CD4-positive, alpha-beta T cell treated with Interleukin-1 beta for 1 hour (primary cell): ENCODE data around the gene METTL16.

ENCODE experiments used
- DNase-seq, 2 donors: peaks; one replicate each; pipeline ENCODE4 v3.0.0-alpha.2; 2020 to 2022

Gene METTL16

GRCh38 chr17:2410951-2411350 lies 100.7 kb downstream of the METTL16 start:
- no peak for DNase-seq

DNA sequence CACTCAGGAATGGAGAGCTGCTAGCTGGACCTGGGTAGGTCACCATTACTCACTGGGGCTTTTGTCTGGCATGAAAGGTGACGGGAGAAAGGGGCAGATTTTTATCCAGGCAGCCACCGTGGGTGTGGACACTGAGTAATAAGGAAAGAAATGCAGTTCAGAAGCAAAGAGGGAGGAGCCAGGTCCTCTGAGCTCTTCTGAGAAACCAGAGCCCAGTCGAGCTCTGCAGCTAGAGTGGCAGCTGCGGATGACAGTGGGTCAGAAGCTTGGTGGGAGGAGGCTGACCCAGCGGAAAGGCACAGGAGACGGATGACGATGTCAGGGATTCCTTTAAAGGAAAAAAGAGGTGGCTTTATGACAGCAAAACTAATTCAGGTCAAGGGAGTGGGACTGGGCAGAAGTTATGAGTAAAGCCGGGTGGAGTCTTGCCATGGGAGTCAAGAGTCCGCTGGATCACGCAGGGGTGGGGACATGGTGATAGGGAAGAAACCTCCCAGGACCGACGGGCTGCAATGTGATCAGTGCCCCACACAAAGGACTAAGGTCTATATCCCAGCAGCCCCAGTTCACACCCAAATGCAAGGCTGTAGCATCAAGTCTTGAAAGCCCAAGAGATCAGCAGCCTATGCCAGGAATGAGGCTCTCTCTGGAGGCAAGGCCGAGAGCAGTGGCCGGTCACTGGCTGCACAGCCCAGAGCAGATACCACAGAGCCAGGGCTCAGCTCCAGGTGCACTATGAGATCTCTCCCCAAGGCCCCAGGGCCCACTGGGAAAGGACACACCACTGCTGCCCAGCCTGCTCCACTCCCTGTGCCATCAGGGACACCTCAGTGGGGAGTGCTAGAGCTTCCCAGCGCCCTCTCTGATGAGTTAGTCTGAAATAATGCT lies 104.5 kb downstream of the METTL16 start:
- no peak for DNase-seq

GRCh38 chr17:2406271-2406902 lies 105.3 kb downstream of the METTL16 start:
- no peak for DNase-seq

GRCh38 chr17:2405247-2405926 lies 106.3 kb downstream of the METTL16 start:
- DNase-seq = no peak

DNA sequence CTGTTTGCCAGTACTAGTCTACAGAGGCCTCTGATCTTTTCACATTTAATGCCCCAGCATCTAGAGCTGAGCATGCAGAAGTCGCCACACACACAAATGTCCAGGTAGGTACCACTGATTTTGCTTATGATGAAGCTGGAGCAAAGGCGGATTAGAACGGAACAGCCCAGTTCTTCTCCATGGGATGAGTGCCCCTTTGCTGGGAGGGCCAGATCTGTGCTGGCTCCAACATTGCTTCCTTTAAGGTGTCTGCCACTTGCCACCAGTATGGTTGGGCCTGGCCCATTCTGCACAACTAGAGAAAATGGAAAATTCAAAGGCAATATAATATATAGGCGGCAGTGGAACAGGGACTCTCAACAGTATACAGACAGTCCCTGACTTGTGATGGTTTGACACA lies 108.6 kb downstream of the METTL16 start:
- DNase-seq = no peak

GRCh38 chr17:2402544-2402943 lies 109.1 kb downstream of the METTL16 start:
- DNase-seq = no peak

DNA sequence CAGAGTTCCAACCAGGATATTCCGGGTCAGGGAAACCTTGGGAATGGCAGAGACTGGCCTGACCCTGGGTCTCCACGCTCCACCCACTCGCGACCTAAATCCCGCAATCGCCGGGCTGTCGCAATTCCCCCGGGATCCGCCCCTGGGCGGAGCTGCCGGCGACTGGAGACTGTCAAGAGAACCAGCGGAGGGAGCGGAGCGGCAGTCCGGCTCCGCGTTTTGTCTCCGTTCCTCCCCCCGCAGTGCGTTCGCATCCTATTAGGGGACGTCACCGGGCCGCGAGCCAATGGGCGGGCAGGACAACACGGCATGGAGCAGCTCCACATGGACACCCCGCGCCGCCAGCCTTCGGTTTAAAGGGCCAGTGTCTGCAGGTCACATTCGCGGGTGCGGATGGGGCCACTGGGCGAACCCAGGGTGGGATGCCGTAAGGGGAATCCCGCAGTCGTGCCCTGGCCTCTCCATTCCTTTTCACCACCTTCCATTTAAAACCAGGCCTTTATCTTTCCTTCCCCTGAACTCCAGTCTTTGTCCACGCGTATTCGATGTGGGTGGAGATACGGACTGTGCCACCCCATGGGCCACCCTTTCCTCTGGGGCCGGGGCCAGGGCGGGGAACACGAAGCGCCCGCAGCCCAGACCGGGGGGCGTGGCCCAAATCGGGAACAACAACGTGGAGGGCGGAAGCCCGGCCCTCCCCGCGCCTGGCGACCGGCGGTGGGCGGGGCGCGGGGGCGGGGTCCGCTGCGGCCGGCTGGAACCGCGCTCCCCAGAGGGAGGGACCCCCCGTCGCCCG lies 110.1 kb downstream of the METTL16 start:
- DNase-seq = peak; percentile 99 to 100

DNA sequence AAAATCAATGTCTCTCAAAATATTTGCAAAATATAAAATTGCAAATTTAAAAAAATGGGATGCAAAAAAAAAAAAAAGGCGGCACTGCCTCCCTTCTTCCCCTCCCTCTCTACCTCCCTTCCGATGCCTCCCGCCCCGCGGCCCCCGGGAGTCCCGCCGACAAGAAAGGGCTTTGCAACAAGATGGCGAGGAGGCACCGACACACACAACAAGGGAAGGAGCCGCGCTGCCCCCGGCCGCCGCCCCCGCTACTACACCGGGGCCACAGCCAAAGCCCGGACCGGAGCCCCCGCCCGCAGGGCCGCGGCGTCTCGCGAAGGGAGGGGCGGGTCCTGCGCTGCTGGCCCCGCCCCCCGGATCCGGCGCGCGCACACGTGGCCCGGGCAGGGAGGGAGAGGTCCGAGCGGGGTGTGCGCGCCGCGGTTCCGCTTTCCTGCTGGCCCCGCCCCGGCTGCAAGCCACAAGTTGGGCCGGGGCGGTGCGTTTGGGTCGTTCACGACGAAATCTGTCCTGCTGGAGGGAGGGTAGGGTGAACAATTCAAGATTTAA lies 110.7 kb downstream of the METTL16 start, which contains the start of gene MNT:
MNT (minus strand) TSS at position 184 of the 549 bp plus-strand sequence. CDS start 348 bp downstream, outside the sequence.
- DNase-seq = peak; percentile 96 to 97

DNA sequence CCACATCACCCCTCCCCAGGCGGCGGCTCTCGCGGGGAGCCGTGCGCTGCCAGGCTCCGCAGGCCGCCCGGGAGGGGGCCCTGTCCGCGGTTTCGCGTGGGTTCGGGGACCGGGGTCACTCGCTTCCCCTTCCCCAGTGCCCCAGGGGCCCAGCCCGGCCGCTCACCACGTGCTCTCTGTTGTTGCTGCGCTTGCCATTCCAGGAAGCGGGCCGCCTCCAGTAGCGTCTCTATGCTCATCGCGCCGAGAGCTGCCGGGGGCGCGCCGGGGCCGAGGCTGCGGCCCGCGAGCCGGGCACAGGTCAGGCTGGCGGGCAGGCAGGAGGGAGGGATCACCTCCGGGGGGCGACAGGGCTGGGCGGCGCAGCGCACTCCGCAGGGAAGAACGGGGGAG lies 111.2 kb downstream of the METTL16 start:
- DNase-seq = peak; percentile 39 to 52

GRCh38 chr17:2399572-2400473 lies 111.9 kb downstream of the METTL16 start:
- peak; percentile 95 for DNase-seq

- peak; percentile 69 to 72 for DNase-seq
These were observed 112.8 kb downstream of the METTL16 start for GRCh38 chr17:2398655-2399571.

GRCh38 chr17:2398182-2398581 lies 113.5 kb downstream of the METTL16 start:
- DNase-seq = no peak

DNA sequence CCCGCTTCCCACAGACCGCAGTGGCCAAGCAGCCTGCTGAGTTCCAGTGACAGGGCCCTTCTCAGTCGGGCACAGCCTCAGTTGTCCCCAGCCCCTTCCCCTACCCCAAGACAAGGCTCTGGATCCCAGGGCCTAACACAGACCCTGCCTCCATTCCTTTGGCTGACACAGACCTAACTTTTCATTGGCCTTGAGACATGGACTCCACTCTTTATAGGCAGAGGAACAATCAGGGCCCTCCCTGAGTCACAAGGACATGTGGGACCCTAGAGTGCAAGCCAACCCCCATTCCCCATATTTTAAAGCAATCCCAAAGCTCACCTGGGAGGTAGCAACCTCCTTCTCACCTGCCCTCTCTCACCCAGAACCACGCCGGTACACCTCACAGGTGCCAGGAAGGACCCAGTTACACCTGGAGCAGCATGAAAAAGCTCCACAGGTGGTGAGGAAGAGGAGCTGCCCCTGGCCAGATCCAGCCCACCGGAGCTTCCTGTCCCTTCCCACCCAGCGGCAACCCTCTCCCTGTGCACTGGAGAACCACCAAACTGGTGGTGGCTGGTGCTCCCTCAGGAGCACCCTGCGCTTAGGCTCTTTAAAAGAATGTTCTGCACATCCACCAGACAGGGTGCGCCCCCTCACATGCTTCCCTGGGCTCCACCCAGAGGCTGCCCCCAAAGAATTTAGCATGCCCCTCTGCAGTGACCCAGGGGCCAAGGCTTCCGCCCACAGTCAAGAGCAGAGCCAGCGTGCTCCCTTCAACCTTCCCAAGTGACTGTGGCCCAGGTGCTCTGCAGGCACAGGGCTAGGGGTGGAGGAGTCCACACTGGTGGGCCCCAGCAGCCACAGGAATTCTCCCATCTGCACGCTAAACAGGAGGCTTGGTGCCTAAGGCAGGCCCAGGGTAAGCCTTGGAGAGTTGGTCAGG lies 114.2 kb downstream of the METTL16 start:
- no peak for DNase-seq

DNA sequence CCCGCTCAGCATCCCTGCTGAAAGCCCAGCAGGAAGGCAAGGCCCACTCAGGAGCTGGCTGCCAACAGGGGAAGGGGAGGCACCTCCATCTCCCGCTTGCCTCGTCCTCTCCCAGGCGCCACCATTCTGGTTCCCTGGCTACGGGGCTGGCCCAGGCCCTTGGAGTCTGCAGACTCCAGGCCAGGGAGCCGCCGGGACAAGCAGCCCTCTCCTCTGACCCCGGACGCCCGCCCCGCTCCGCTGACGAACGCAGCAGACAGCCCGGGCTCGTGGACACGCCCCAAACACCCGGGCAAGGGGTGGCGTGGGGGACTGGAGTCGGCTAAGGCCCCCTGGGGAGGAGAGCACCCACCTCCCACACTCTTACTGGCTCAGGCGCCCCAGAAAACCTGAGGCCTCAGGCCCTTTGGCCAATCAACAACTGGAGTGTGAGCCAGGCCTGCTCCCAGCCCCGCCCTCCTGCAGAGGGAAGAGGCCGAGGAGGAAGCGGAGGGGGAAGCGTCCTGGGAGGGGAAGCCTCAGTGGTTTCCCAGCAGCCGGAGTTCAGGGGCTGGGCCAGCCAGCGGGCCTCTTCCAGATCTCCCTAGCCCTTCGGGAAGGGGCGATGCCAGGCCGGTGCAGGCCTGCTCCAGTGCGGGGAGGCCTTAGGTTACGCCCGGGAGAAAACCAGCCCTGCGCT lies 115.0 kb downstream of the METTL16 start:
- peak; percentile 58 to 86 for DNase-seq

- no peak for DNase-seq
These were observed 115.5 kb downstream of the METTL16 start for GRCh38 chr17:2396192-2396567.

- peak in 1 of 2 donors; percentile 55 for DNase-seq
These were observed 116.2 kb downstream of the METTL16 start for GRCh38 chr17:2395258-2396181.

GRCh38 chr17:2394775-2395201 lies 116.9 kb downstream of the METTL16 start:
- DNase-seq = no peak
